GM12892 (cell line): ENCODE data around the gene LKAAEAR1.
"Not testable (repeated sequence)": the region's sequence is repeated elsewhere in the genome, so short reads cannot be mapped to it uniquely, and the experiment has no call there.

ENCODE experiments used
- DNase-seq: peaks from one replicate; pipeline ENCODE4 v3.0.0; 2011; ENCODE audit not compliant: insufficient read length
- FAIRE-seq: peaks from 2 replicates; lab custom pipeline; 2011; peaks lifted over from hg19 to GRCh38; lab: Jason Lieb, UNC
- POLR2A ChIP-seq: IDR thresholded peaks from 2 replicates; pipeline ENCODE4 v1.6.1; 2011; ENCODE audit warnings: low read depth, low read length, control low read depth
- POLR2AphosphoS5 ChIP-seq: IDR thresholded peaks from 2 replicates; pipeline ENCODE4 v1.6.1; 2011; ENCODE audit warnings: low read depth, low read length, control low read depth
- TAF1 ChIP-seq: IDR thresholded peaks from 2 replicates; pipeline ENCODE4 v1.6.1; 2011; ENCODE audit warnings: low read depth, mild to moderate bottlenecking, control low read depth, low read length, borderline replicate concordance

LKAAEAR1 gene

GRCh38 chr20:64092258-64093012, 8.2 kb upstream of the LKAAEAR1 start:
- TF ChIP-seq POLR2A (no peak), POLR2AphosphoS5 (no peak), TAF1 (no peak)
- FAIRE-seq (no peak), DNase-seq (no peak)

DNA sequence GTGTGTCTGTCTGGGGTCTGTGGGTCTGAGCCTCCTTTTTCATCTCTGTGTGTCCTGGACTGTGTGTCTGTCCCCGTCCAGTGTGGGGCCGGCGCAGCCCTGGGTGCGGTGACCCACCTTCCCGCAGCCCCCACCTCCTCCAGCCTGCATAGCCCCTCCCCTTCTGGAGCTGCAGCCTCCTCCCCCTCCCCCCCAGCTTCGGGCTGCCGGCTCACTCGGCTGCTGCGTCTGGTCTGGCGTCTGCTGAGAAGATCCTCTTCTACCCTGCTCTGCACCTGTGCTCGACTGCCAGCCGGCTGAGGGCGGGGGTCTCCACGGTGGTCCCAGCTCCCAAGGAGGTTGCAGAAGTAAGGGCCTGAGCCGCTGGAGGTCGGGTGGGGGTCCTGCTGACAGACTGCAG, 7.6 kb upstream of the LKAAEAR1 start:
- TF ChIP-seq POLR2AphosphoS5 (no peak), POLR2A (no peak), TAF1 (no peak)
- FAIRE-seq (no peak), DNase-seq (no peak)

- DNase-seq = no peak
- TF ChIP-seq POLR2AphosphoS5 = no peak
- no peak for TF ChIP-seq POLR2A
- no peak for TF ChIP-seq TAF1
- FAIRE-seq = no peak
Measured at GRCh38 chr20:64091340-64091739, 7.1 kb upstream of the LKAAEAR1 start.

GRCh38 chr20:64090165-64090564, 6.0 kb upstream of the LKAAEAR1 start:
- DNase-seq (no peak), FAIRE-seq (no peak)
- TF ChIP-seq POLR2A (no peak), TAF1 (no peak), POLR2AphosphoS5 (no peak)

GRCh38 chr20:64088586-64088985, 4.4 kb upstream of the LKAAEAR1 start:
- peak; percentile 83 for FAIRE-seq
- not testable (repeated sequence) for DNase-seq

- not testable (repeated sequence) for FAIRE-seq
Measured at GRCh38 chr20:64087226-64087825, 3.1 kb upstream of the LKAAEAR1 start.

GRCh38 chr20:64086801-64087200, 2.6 kb upstream of the LKAAEAR1 start:
- FAIRE-seq = no peak
- TF ChIP-seq TAF1 = no peak
- TF ChIP-seq POLR2A = no peak
- no peak for TF ChIP-seq POLR2AphosphoS5
- DNase-seq = no peak

More at GRCh38 chr20:64087226-64087825, 3.1 kb upstream of the LKAAEAR1 start:
- DNase-seq = not testable (repeated sequence)

GRCh38 chr20:64084685-64085152, 521 bp upstream of the LKAAEAR1 start:
- no peak for TF ChIP-seq TAF1
- TF ChIP-seq POLR2A = no peak
- FAIRE-seq = no peak
- DNase-seq = no peak

DNA sequence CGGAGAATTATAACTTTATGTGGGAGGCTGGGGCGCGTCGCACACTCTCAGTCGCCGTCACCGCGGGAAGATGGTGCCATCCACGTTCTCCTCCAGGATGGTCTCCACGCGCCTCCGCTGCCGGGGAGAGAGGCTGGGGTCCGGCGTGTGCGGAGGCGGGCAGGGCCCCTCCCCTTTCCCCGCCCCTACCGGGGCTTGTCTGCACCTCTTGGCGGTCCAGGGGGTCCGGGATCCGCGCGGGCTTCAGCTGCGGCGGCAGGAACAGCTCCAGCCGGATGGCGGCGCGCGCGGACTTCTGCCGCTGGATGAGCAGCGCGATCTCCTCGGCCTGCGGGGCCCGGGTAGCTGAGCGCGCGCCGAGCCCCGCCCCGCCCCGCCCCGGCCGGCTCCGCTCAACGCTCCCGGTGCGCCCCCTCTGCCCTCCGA, 807 bp downstream of the LKAAEAR1 start:
- DNase-seq (no peak), FAIRE-seq (peak; percentile 79)
- no peak for TF ChIP-seq TAF1
- no peak for TF ChIP-seq POLR2AphosphoS5
- no peak for TF ChIP-seq POLR2A

- DNase-seq (no peak), FAIRE-seq (peak; percentile 9)
- TF ChIP-seq TAF1 = no peak
- TF ChIP-seq POLR2A = no peak
- no peak for TF ChIP-seq POLR2AphosphoS5
Measured at GRCh38 chr20:64082820-64083377, 1.3 kb downstream of the LKAAEAR1 start.

DNA sequence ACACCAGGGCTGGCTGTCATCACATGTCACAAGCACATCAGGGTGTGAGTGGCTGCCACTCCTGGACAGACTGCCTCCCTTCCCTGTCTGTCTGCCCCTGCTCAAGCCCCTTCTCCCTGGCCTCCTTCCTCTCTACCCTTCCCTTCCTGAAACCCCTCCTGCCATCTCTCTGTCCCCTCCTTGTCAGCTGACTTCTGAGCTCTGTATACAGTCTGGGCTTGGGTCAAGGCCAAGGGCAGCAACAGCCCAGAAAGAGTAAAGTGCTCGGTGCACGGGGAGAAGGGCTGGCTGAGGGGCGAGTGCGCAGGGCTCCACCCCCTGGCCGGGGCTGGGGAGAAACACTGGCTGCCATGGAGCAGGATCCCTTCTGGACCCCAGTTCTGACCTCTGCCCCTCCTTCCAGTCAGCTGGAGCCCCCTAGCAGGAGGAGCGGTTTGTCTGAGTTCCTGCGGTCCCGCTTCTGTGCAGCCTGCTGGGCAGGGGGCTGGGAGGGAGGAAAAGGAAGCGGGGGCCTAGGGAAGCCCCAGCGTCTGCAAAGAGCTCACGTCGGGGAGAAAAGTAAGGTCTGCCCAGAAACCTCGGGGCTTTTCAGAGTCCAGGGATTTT, 2.0 kb downstream of the LKAAEAR1 start:
- DNase-seq (no peak), FAIRE-seq (no peak)
- no peak for TF ChIP-seq POLR2AphosphoS5
- no peak for TF ChIP-seq POLR2A
- TF ChIP-seq TAF1 = no peak

DNA sequence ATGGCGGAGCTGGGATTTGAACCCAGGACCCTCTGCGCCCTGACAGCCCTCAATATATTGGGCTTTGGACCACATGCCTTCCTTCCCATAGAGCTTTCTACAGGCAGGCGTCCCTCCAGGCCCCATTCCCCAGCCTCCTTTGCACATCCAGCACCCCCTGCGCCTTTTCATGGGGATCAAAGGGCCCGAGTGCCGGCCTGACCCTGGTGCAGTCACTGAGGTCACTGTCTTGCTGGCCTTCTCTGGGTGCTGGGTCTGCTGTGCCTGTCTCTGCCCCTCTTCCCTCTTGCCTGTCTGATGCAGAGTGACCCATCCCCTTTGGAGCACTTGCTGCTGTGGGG, 2.6 kb downstream of the LKAAEAR1 start:
- FAIRE-seq = no peak
- DNase-seq = no peak
- TF ChIP-seq TAF1 (no peak), POLR2AphosphoS5 (no peak), POLR2A (no peak)
